ENCODE data around the gene KLHDC4. TPM values are rescaled to one million over a fixed set of nuclear protein-coding genes. Genes with fewer than 3 reads are reported as not detected.

KLHDC4 gene
- total RNA-seq, 1 donor: 33.4 TPM

GRCh38 chr16:87695534-87695933 lies 70.3 kb downstream of the KLHDC4 start:
- H3K27me3 ChIP-seq (ENCODE audit: insufficient read depth, low read length): no peaks in the 10 kb centered on the region
- H3K4me3 ChIP-seq (ENCODE audit: low read length): no peak overlapping the region
- H3K4me1 ChIP-seq (ENCODE audit: insufficient read depth, low read length): peaks cover 7% of the 10 kb centered on the region
- no peaks in the 10 kb centered on the region for H3K9me3 ChIP-seq (ENCODE audit: low read depth, low read length)

GRCh38 chr16:87694441-87695125 lies 71.2 kb downstream of the KLHDC4 start:
- Histone ChIP-seq H3K27me3 (ENCODE audit: insufficient read depth, low read length) (no peaks in the 10 kb centered on the region), H3K4me3 (ENCODE audit: low read length) (no peak overlapping the region), H3K4me1 (ENCODE audit: insufficient read depth, low read length) (peaks cover 7% of the 10 kb centered on the region), H3K9me3 (ENCODE audit: low read depth, low read length) (no peaks in the 10 kb centered on the region)

DNA sequence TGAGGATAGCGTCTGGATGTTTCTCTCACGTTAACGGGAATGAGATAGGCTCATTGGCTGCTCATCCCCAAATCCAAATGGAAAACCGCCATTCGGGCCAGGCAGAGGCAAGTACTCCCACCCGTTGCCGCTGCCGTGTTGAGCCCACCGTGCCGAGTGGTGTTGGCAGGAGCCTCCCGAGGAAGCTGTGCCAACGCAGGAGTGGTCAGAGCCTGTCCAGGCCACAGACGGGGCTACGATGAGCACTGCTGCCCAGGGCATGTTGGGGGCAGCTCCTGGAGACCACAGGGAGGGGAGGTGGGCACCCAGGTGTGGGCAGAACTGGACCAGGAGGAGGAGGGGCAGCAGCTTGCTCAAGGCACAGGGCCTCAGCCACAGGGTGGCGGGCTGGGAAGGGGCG lies 72.0 kb downstream of the KLHDC4 start:
- H3K27me3 ChIP-seq (ENCODE audit: insufficient read depth, low read length): no peaks in the 10 kb centered on the region

GRCh38 chr16:87692756-87693155 lies 73.0 kb downstream of the KLHDC4 start:
- no peaks in the 10 kb centered on the region for H3K4me1 ChIP-seq (ENCODE audit: insufficient read depth, low read length)
- no peak overlapping the region for H3K4me3 ChIP-seq (ENCODE audit: low read length)
- no peaks in the 10 kb centered on the region for H3K9me3 ChIP-seq (ENCODE audit: low read depth, low read length)
- no peaks in the 10 kb centered on the region for H3K27me3 ChIP-seq (ENCODE audit: insufficient read depth, low read length)

More for the DNA sequence above, 72.0 kb downstream of the KLHDC4 start:
- Histone ChIP-seq H3K4me3 (ENCODE audit: low read length) (no peak overlapping the region), H3K9me3 (ENCODE audit: low read depth, low read length) (no peaks in the 10 kb centered on the region), H3K4me1 (ENCODE audit: insufficient read depth, low read length) (peaks cover 5% of the 10 kb centered on the region)

DNA sequence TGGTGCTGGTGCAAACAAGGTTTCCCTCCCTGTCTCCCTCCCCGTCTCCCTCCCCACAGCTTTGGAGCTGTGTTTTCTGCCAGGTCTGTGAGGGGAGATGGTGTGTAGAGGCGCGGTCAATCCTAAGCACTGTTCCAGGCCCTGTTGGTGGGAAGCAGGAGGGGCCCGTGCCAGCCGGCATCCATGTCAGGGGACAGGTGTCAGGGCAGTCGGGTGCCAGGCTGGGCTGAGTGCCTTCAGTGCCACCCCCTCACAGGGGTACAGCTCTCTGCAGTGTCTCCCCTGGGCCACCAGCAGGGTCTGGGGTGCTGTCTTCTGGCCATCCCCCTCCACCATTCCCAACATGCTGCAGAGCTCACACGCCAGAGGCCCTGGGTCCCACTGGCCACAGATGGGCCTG lies 73.6 kb downstream of the KLHDC4 start:
- Histone ChIP-seq H3K4me1 (ENCODE audit: insufficient read depth, low read length) (no peaks in the 10 kb centered on the region), H3K4me3 (ENCODE audit: low read length) (no peak overlapping the region), H3K9me3 (ENCODE audit: low read depth, low read length) (no peaks in the 10 kb centered on the region), H3K27me3 (ENCODE audit: insufficient read depth, low read length) (no peaks in the 10 kb centered on the region)

- no peak overlapping the region for H3K4me3 ChIP-seq (ENCODE audit: low read length)
- H3K27me3 ChIP-seq (ENCODE audit: insufficient read depth, low read length): no peaks in the 10 kb centered on the region
- H3K4me1 ChIP-seq (ENCODE audit: insufficient read depth, low read length): no peaks in the 10 kb centered on the region
- H3K9me3 ChIP-seq (ENCODE audit: low read depth, low read length): no peaks in the 10 kb centered on the region
Measured at GRCh38 chr16:87691686-87692079, 74.1 kb downstream of the KLHDC4 start.

GRCh38 chr16:87690911-87691685 lies 74.7 kb downstream of the KLHDC4 start:
- Histone ChIP-seq H3K27me3 (ENCODE audit: insufficient read depth, low read length) (no peaks in the 10 kb centered on the region), H3K4me3 (ENCODE audit: low read length) (no peak overlapping the region), H3K9me3 (ENCODE audit: low read depth, low read length) (no peaks in the 10 kb centered on the region), H3K4me1 (ENCODE audit: insufficient read depth, low read length) (no peaks in the 10 kb centered on the region)

DNA sequence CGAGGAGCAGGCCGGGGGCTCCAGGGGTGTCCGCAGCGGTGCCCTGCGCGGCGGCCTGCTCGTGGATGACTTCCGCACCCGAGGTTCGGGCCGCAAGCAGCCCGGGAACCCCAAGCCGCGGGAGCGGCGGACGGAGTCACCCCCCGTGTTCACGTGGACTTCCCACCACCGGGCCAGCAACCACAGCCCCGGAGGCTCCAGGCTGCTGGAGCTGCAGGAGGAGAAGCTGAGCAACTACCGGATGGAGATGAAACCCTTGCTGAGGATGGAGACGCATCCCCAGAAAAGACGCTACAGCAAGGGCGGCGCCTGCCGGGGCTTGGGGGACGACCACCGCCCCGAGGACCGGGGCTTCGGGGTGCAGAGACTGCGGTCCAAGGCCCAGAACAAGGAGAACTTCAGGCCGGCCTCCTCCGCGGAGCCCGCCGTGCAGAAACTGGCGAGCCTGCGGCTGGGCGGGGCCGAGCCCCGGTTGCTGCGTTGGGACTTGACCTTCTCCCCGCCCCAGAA lies 75.8 kb downstream of the KLHDC4 start:
- no peak overlapping the region for H3K4me3 ChIP-seq (ENCODE audit: low read length)
- H3K27me3 ChIP-seq (ENCODE audit: insufficient read depth, low read length): no peaks in the 10 kb centered on the region
- H3K9me3 ChIP-seq (ENCODE audit: low read depth, low read length): no peaks in the 10 kb centered on the region
- H3K4me1 ChIP-seq (ENCODE audit: insufficient read depth, low read length): no peaks in the 10 kb centered on the region

GRCh38 chr16:87688876-87689815 lies 76.6 kb downstream of the KLHDC4 start:
- H3K4me3 ChIP-seq (ENCODE audit: low read length): no peak overlapping the region
- no peaks in the 10 kb centered on the region for H3K9me3 ChIP-seq (ENCODE audit: low read depth, low read length)
- H3K27me3 ChIP-seq (ENCODE audit: insufficient read depth, low read length): no peaks in the 10 kb centered on the region
- no peaks in the 10 kb centered on the region for H3K4me1 ChIP-seq (ENCODE audit: insufficient read depth, low read length)

DNA sequence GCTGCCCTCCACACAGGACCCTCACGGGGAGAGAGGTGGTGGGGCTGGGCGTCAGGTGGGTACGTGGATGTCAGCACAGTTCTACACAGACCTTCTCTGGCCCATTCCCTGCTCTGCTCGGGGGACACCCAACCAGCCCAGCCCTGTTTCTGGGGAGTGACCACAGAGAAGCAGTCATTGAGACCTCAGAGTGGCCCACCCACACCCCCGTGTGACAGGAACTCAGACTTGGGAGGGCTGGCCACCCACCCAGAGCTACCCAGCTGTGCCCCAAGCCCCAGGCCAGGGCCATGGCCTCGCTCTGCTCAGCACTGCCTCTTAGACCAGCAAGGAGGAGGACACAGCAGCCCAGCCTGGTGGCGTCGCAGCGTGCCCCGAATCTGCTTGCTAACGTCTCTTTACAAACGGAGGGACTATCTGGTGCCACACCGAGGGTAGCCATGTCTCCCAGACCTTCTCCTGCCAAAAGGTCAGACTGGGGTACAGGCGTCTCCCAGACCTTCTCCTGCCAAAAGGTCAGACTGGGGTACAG lies 77.7 kb downstream of the KLHDC4 start:
- Histone ChIP-seq H3K4me1 (ENCODE audit: insufficient read depth, low read length) (no peaks in the 10 kb centered on the region), H3K9me3 (ENCODE audit: low read depth, low read length) (no peaks in the 10 kb centered on the region), H3K4me3 (ENCODE audit: low read length) (no peak overlapping the region), H3K27me3 (ENCODE audit: insufficient read depth, low read length) (no peaks in the 10 kb centered on the region)

DNA sequence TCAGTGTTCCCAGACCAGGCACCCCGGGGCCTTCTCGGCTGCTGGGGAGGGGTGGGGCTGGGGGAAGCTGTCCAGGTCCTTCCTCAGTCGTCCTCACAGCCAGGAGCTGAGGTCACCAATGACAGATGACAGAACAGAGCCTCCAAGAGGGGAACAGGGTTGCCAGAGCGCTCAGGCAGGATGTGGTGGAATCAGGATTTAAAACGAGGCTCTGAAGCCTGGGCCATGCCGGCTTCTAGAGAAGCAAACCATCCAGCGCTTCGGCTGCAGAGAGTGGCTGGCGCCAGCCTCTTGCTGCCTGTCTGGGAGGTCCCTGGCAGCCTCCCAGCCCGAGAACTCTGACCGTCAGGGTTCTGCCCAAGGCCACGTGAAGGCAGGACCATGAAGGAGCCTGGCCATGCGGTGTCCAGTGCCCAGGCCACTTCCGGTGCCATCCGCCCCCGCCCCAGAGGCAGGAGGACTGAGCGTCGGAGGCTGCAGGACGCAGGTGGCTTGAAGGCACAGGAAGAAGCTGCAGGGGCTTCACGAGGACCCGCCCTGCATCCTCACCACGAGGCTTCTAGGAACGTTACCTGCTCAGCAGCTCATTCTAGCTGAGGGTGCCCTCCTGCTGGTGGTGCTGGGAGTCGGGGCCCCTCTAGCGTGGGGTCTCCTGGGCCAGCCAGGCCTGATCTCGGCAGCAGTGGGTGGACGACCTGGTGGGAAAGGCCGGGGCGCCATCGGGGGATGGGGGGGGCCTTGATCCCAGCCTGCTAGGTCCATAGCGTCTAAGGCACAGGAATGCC lies 78.5 kb downstream of the KLHDC4 start:
- H3K4me1 ChIP-seq (ENCODE audit: insufficient read depth, low read length): no peaks in the 10 kb centered on the region
- H3K9me3 ChIP-seq (ENCODE audit: low read depth, low read length): no peaks in the 10 kb centered on the region
- no peak overlapping the region for H3K4me3 ChIP-seq (ENCODE audit: low read length)
- H3K27me3 ChIP-seq (ENCODE audit: insufficient read depth, low read length): no peaks in the 10 kb centered on the region

- H3K4me1 ChIP-seq (ENCODE audit: insufficient read depth, low read length): no peaks in the 10 kb centered on the region
- no peaks in the 10 kb centered on the region for H3K9me3 ChIP-seq (ENCODE audit: low read depth, low read length)
- H3K4me3 ChIP-seq (ENCODE audit: low read length): no peak overlapping the region
- no peaks in the 10 kb centered on the region for H3K27me3 ChIP-seq (ENCODE audit: insufficient read depth, low read length)
Measured at GRCh38 chr16:87686697-87687096, 79.1 kb downstream of the KLHDC4 start.

- no peaks in the 10 kb centered on the region for H3K4me1 ChIP-seq (ENCODE audit: insufficient read depth, low read length)
- no peaks in the 10 kb centered on the region for H3K27me3 ChIP-seq (ENCODE audit: insufficient read depth, low read length)
Measured at GRCh38 chr16:87685766-87686165, 80.0 kb downstream of the KLHDC4 start.

GRCh38 chr16:87685405-87685755 lies 80.4 kb downstream of the KLHDC4 start:
- Histone ChIP-seq H3K27me3 (ENCODE audit: insufficient read depth, low read length) (no peaks in the 10 kb centered on the region), H3K4me3 (ENCODE audit: low read length) (no peak overlapping the region), H3K4me1 (ENCODE audit: insufficient read depth, low read length) (no peaks in the 10 kb centered on the region), H3K9me3 (ENCODE audit: low read depth, low read length) (no peaks in the 10 kb centered on the region)

More at GRCh38 chr16:87685766-87686165, 80.0 kb downstream of the KLHDC4 start:
- Histone ChIP-seq H3K9me3 (ENCODE audit: low read depth, low read length) (no peaks in the 10 kb centered on the region), H3K4me3 (ENCODE audit: low read length) (no peak overlapping the region)
